ENCODE results near the gene TMEM243. TPM values are rescaled to one million over a fixed set of nuclear protein-coding genes. Genes with fewer than 3 reads are reported as not detected.

The TMEM243 gene
- polyA plus RNA-seq, 1 donor from 2014 or later, result 3.7 TPM

GRCh38 chr7:87178320-87178719, 41.2 kb downstream of the TMEM243 start:
- H3K36me3 ChIP-seq (ENCODE audit: insufficient read depth, low read length), result peaks cover 24% of the 10 kb centered on the region
- TF ChIP-seq TAF1 (IDR thresholded peaks at IDR 0.05; ENCODE audit: low read depth), result no peak
- TF ChIP-seq EP300 (conservative IDR thresholded peaks at IDR 0.05; ENCODE audit: poor library complexity, severe bottlenecking), result no peak
- no peak for TF ChIP-seq MXI1 (conservative IDR thresholded peaks at IDR 0.05; ENCODE audit: poor library complexity, severe bottlenecking)
- TF ChIP-seq CTCF (IDR thresholded peaks at IDR 0.05; ENCODE audit: poor library complexity, severe bottlenecking), result no peak
- TF ChIP-seq RAD21 (conservative IDR thresholded peaks at IDR 0.05), result no peak
- TF ChIP-seq EZH2 (IDR thresholded peaks at IDR 0.05; ENCODE audit: borderline replicate concordance, insufficient read depth, low read length, poor library complexity, severe bottlenecking), result no peak
- TF ChIP-seq POLR2AphosphoS5 (IDR thresholded peaks at IDR 0.05), result no peak
- TF ChIP-seq, protein P1, sequence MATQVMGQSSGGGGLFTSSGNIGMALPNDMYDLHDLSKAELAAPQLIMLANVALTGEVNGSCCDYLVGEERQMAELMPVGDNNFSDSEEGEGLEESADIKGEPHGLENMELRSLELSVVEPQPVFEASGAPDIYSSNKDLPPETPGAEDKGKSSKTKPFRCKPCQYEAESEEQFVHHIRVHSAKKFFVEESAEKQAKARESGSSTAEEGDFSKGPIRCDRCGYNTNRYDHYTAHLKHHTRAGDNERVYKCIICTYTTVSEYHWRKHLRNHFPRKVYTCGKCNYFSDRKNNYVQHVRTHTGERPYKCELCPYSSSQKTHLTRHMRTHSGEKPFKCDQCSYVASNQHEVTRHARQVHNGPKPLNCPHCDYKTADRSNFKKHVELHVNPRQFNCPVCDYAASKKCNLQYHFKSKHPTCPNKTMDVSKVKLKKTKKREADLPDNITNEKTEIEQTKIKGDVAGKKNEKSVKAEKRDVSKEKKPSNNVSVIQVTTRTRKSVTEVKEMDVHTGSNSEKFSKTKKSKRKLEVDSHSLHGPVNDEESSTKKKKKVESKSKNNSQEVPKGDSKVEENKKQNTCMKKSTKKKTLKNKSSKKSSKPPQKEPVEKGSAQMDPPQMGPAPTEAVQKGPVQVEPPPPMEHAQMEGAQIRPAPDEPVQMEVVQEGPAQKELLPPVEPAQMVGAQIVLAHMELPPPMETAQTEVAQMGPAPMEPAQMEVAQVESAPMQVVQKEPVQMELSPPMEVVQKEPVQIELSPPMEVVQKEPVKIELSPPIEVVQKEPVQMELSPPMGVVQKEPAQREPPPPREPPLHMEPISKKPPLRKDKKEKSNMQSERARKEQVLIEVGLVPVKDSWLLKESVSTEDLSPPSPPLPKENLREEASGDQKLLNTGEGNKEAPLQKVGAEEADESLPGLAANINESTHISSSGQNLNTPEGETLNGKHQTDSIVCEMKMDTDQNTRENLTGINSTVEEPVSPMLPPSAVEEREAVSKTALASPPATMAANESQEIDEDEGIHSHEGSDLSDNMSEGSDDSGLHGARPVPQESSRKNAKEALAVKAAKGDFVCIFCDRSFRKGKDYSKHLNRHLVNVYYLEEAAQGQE (IDR thresholded peaks at IDR 0.05; ENCODE audit: borderline replicate concordance), result no peak
- TF ChIP-seq SMC3 (conservative IDR thresholded peaks at IDR 0.05; ENCODE audit: poor library complexity), result no peak
- H3K9ac ChIP-seq (ENCODE audit: low read length), result no peak overlapping the region
- peaks cover 4% of the 10 kb centered on the region for H3K79me2 ChIP-seq (replicated peaks; ENCODE audit: insufficient read depth, low read length)
- H3F3A ChIP-seq (ENCODE audit: insufficient read depth, low read length, poor library complexity, severe bottlenecking), result no peaks in the 10 kb centered on the region
- no peak overlapping the region for H3K4me3 ChIP-seq (ENCODE audit: low read length)
- no peaks in the 10 kb centered on the region for H3K9me3 ChIP-seq (ENCODE audit: low read length)
- no peak overlapping the region for H2AFZ ChIP-seq (ENCODE audit: low read depth, low read length)
- H3K9me2 ChIP-seq (ENCODE audit: insufficient read depth, low read length), result no peaks in the 10 kb centered on the region
- no peak overlapping the region for H3K4me2 ChIP-seq (ENCODE audit: low read length)
- no peaks in the 10 kb centered on the region for H4K20me1 ChIP-seq (ENCODE audit: insufficient read depth)
- no peak overlapping the region for H3K27ac ChIP-seq (ENCODE audit: low read length)
- no peaks in the 10 kb centered on the region for H3K27me3 ChIP-seq (ENCODE audit: insufficient read depth, low read depth, low read length)

- no peak overlapping the region for H3K4me3 ChIP-seq (ENCODE audit: low read length)
- peaks cover 30% of the 10 kb centered on the region for H3K36me3 ChIP-seq (ENCODE audit: insufficient read depth, low read length)
- no peak overlapping the region for H3K4me2 ChIP-seq (ENCODE audit: low read length)
- peaks cover 2% of the 10 kb centered on the region for H3K79me2 ChIP-seq (replicated peaks; ENCODE audit: insufficient read depth, low read length)
- no peaks in the 10 kb centered on the region for H4K20me1 ChIP-seq (ENCODE audit: insufficient read depth)
- TF ChIP-seq CTCF (IDR thresholded peaks at IDR 0.05; ENCODE audit: poor library complexity, severe bottlenecking) (no peak), TAF1 (IDR thresholded peaks at IDR 0.05; ENCODE audit: low read depth) (no peak), RAD21 (conservative IDR thresholded peaks at IDR 0.05) (no peak)
- no peaks in the 10 kb centered on the region for H3K27me3 ChIP-seq (ENCODE audit: insufficient read depth, low read depth, low read length)
- no peaks in the 10 kb centered on the region for H3K9me3 ChIP-seq (ENCODE audit: low read length)
- H2AFZ ChIP-seq (ENCODE audit: low read depth, low read length), result no peak overlapping the region
- H3K27ac ChIP-seq (ENCODE audit: low read length), result no peak overlapping the region
- no peaks in the 10 kb centered on the region for H3K9me2 ChIP-seq (ENCODE audit: insufficient read depth, low read length)
- no peaks in the 10 kb centered on the region for H3F3A ChIP-seq (ENCODE audit: insufficient read depth, low read length, poor library complexity, severe bottlenecking)
- no peak overlapping the region for H3K9ac ChIP-seq (ENCODE audit: low read length)
Observed at GRCh38 chr7:87173471-87173870, 46.1 kb downstream of the TMEM243 start.
